H9 (cell line): ENCODE data around the gene NDUFA3. TPM values are rescaled to one million over a fixed set of nuclear protein-coding genes. Genes with fewer than 3 reads are reported as not detected.

Experiments used
- DNase-seq: peaks from one replicate; pipeline ENCODE4 v3.0.0-alpha.2; 2017
- H2AFZ ChIP-seq: one replicate; pipeline ENCODE4 v1.6.1; 2013; ENCODE audit warnings: mild to moderate bottlenecking, low read length, control low read depth, moderate library complexity
- H2AK5ac ChIP-seq: 2 replicates; pipeline ENCODE4 v1.6.1; 2013; ENCODE audit warnings: low read length, control low read depth, mixed read lengths; ENCODE audit not compliant: insufficient read length
- H2BK120ac ChIP-seq: one replicate; pipeline ENCODE4 v1.6.1; 2013; ENCODE audit warnings: low read depth, mild to moderate bottlenecking, low read length, control low read depth, inconsistent platforms; ENCODE audit not compliant: poor library complexity, severe bottlenecking
- H2BK12ac ChIP-seq: 2 replicates; pipeline ENCODE4 v1.6.1; 2013; ENCODE audit warnings: low read length, control low read depth, mixed read lengths, low read depth; ENCODE audit not compliant: insufficient read length
- H2BK15ac ChIP-seq: 2 replicates; pipeline ENCODE4 v1.6.1; 2013; ENCODE audit warnings: low read depth, low read length, control low read depth
- H2BK20ac ChIP-seq: one replicate; pipeline ENCODE4 v1.6.1; 2013; ENCODE audit warnings: low read depth, mild to moderate bottlenecking, low read length, control low read depth, inconsistent platforms; ENCODE audit not compliant: poor library complexity, severe bottlenecking
- H2BK5ac ChIP-seq: 2 replicates; pipeline ENCODE4 v1.6.1; 2013; ENCODE audit warnings: low read length, control low read depth, mixed read lengths; ENCODE audit not compliant: insufficient read length
- H3K14ac ChIP-seq: 2 replicates; pipeline ENCODE4 v1.6.1; 2013; ENCODE audit warnings: low read length, control low read depth; ENCODE audit not compliant: insufficient read depth
- H3K18ac ChIP-seq: 2 replicates; pipeline ENCODE4 v1.6.1; 2013; ENCODE audit warnings: low read depth, mild to moderate bottlenecking, mixed read lengths, low read length, control low read depth; ENCODE audit not compliant: insufficient read length
- H3K23ac ChIP-seq: 2 replicates; pipeline ENCODE4 v1.6.1; 2013; ENCODE audit warnings: low read length, control low read depth, mixed read lengths, low read depth; ENCODE audit not compliant: insufficient read length
- H3K23me2 ChIP-seq: 2 replicates; pipeline ENCODE4 v1.6.1; 2013; ENCODE audit warnings: low read depth, mild to moderate bottlenecking, mixed read lengths, low read length, control low read depth; ENCODE audit not compliant: insufficient read length, poor library complexity, severe bottlenecking
- H3K27ac ChIP-seq: 2 replicates; pipeline ENCODE4 v1.5.1; 2013; ENCODE audit warnings: low read length, control low read depth, mixed read lengths, low read depth; ENCODE audit not compliant: insufficient read length
- H3K27me3 ChIP-seq: 2 replicates; pipeline ENCODE4 v1.6.1; 2013; ENCODE audit warnings: low read length, control low read depth, inconsistent platforms; ENCODE audit not compliant: insufficient read depth
- H3K4ac ChIP-seq: 2 replicates; pipeline ENCODE4 v1.6.1; 2013; ENCODE audit warnings: low read depth, mild to moderate bottlenecking, control low read depth, inconsistent platforms, low read length, moderate library complexity
- H3K4me1 ChIP-seq: 2 replicates; pipeline ENCODE4 v1.6.1; 2013; ENCODE audit warnings: low read length, control low read depth, inconsistent platforms; ENCODE audit not compliant: insufficient read depth
- H3K4me2 ChIP-seq: 2 replicates; pipeline ENCODE4 v1.6.1; 2013; ENCODE audit warnings: low read length, control low read depth, mixed read lengths; ENCODE audit not compliant: insufficient read length, insufficient read depth
- H3K56ac ChIP-seq: 2 replicates; pipeline ENCODE4 v1.6.1; 2013; ENCODE audit warnings: low read depth, mild to moderate bottlenecking, mixed read lengths, low read length, control low read depth; ENCODE audit not compliant: insufficient read length
- H3K79me1 ChIP-seq: 2 replicates; pipeline ENCODE4 v1.6.1; 2013; ENCODE audit warnings: low read depth, mild to moderate bottlenecking, moderate library complexity, low read length, control low read depth, inconsistent platforms; ENCODE audit not compliant: insufficient read depth, poor library complexity, severe bottlenecking
- H3K79me2 ChIP-seq: 2 replicates; pipeline ENCODE4 v1.6.1; 2013; ENCODE audit warnings: low read length, control low read depth, inconsistent platforms; ENCODE audit not compliant: insufficient read depth
- H3K9ac ChIP-seq: 2 replicates; pipeline ENCODE4 v1.6.1; 2013; ENCODE audit warnings: low read length, control low read depth, mixed read lengths; ENCODE audit not compliant: insufficient read length; ENCODE audit errors: extremely low read depth
- H3K9me3 ChIP-seq: one replicate; pipeline ENCODE4 v1.6.1; 2013; ENCODE audit warnings: low read depth, low read length, inconsistent platforms; ENCODE audit not compliant: control insufficient read depth
- H3T11ph ChIP-seq: one replicate; pipeline ENCODE4 v1.6.1; 2013; ENCODE audit warnings: mild to moderate bottlenecking, low read length, control low read depth, inconsistent platforms
- H4K20me1 ChIP-seq: one replicate; pipeline ENCODE4 v1.6.1; 2013; ENCODE audit not compliant: control insufficient read depth, insufficient read length, insufficient read depth
- H4K5ac ChIP-seq: 2 replicates; pipeline ENCODE4 v1.6.1; 2013; ENCODE audit warnings: low read depth, mild to moderate bottlenecking, mixed read lengths, low read length, control low read depth; ENCODE audit not compliant: insufficient read length
- H4K8ac ChIP-seq: replicated peaks from 2 replicates; pipeline ENCODE4 v1.6.1; 2013; ENCODE audit warnings: low read length, control low read depth, mixed read lengths, low read depth; ENCODE audit not compliant: insufficient read length
- H4K91ac ChIP-seq: 2 replicates; pipeline ENCODE4 v1.6.1; 2013; ENCODE audit warnings: low read depth, mild to moderate bottlenecking, moderate library complexity, mixed read lengths, low read length, control low read depth; ENCODE audit not compliant: insufficient read length
- H3K27ac Mint-ChIP-seq, 3 experiments: 2 replicates in 2 of 3; 3 replicates in 1 of 3; pipeline ENCODE4 v1.8.0; 2020 to 2021; ENCODE audit warnings: mixed read lengths in 3 of 3, mild to moderate bottlenecking in 1 of 3, moderate library complexity in 1 of 3
- H3K27me3 Mint-ChIP-seq: 2 replicates; pipeline ENCODE4 v1.8.0; 2021; ENCODE audit warnings: low read depth, mild to moderate bottlenecking, moderate library complexity, mixed read lengths
- H3K36me3 Mint-ChIP-seq, 3 experiments: 2 replicates in 2 of 3; 3 replicates in 1 of 3; pipeline ENCODE4 v1.8.0; 2020 to 2021; ENCODE audit warnings: low read depth in 3 of 3, mixed read lengths in 3 of 3; ENCODE audit not compliant: insufficient read depth in 1 of 3
- H3K4me1 Mint-ChIP-seq, 2 experiments: 2 replicates each; pipeline ENCODE4 v1.8.0; 2020; ENCODE audit warnings: mixed read lengths in 2 of 2
- H3K4me3 Mint-ChIP-seq, 2 experiments: 2 replicates in 1 of 2; 3 replicates in 1 of 2; pipeline ENCODE4 v1.8.0; 2020 to 2021; ENCODE audit warnings: mild to moderate bottlenecking in 2 of 2, mixed read lengths in 2 of 2, moderate library complexity in 1 of 2
- H3K9me3 Mint-ChIP-seq, 2 experiments: 2 replicates in 1 of 2; 3 replicates in 1 of 2; pipeline ENCODE4 v1.8.0; 2020; ENCODE audit warnings: mild to moderate bottlenecking in 2 of 2, mixed read lengths in 2 of 2, moderate library complexity in 1 of 2
- whole genome bisulfite sequencing: extraction: QIAGEN DNeasy Blood & Tissue Kit; methylation state at CpG from one replicate; pipeline ENCODE4 v1.1.7; 2013; ENCODE audit warnings: missing lambda C conversion rate, low lambda C conversion rate, mixed read lengths; ENCODE audit not compliant: insufficient read length; ENCODE audit errors: extremely low coverage; 5-methylcytosine and 5-hydroxymethylcytosine counted together
- total RNA-seq: library from RNA; stranded (reverse); gene quantifications from 2 replicates; pipeline ENCODE4 v1.2.1, GENCODE V29; 2021
- TF ChIP-seq, protein P1 (sequence below): fragments of 200-600 bp; sonication (generic); conservative IDR thresholded peaks from 3 replicates; pipeline ENCODE4 v1.8.0; 2021; ENCODE audit warnings: antibody characterized with exemption, mild to moderate bottlenecking

Gene NDUFA3
- total RNA-seq, 1 experiment from 2014 or later, result 174 TPM

DNA sequence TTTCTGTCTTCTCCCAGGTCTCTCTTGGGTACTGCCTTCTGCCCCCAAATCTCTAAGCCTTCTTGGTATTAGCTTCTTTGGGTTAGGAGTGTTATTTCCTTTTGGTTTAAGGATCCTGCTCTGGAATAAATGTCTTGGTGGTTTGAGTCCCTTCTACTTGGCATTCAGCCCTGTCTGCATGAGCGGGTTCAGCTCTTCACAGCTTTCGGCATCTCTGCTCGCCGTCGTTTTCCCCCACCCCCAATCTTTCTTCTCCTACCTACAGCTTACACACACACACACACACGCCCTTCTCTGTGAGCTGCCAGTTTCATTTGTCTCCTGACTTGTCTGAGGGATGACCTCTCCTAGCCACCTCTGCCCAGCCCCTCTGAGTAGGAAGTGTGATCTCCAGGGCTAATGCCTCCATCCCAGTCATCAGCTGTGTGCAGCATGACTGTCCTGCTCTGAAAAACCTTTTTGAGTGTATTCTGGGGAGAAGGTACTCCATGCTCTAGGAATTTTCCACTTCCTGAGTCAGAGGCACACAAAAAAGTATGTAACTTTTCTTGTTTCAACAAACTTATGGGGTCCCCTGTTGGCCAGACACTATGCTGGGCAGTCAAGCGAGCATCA lies 39.6 kb downstream of the NDUFA3 start:
- Histone ChIP-seq H3K14ac (no peak overlapping the region), H3K9me3 (no peaks in the 10 kb centered on the region), H4K91ac (no peak overlapping the region), H4K8ac (no peak overlapping the region), H3K56ac (no peak overlapping the region), H2BK120ac (no peak overlapping the region), H3K79me1 (peaks cover 13% of the 10 kb centered on the region), H2AFZ (no peak overlapping the region), H2BK15ac (no peak overlapping the region), H3K23me2 (no peaks in the 10 kb centered on the region), H2BK12ac (no peak overlapping the region), H2BK5ac (no peak overlapping the region), H3K4me1 (no peaks in the 10 kb centered on the region), H3K27me3 (no peaks in the 10 kb centered on the region), H3K4ac (no peak overlapping the region), H3K79me2 (peaks cover 24% of the 10 kb centered on the region; the same call in 1 of the 2 replicates), H3T11ph (no peak overlapping the region), H4K5ac (no peak overlapping the region), H2AK5ac (no peak overlapping the region), H3K18ac (no peak overlapping the region), H3K4me2 (no peak overlapping the region), H3K9ac (no peak overlapping the region), H3K27ac (no peak overlapping the region), H2BK20ac (no peak overlapping the region), H4K20me1 (no peaks in the 10 kb centered on the region), H3K23ac (no peak overlapping the region)
- TF ChIP-seq, protein P1, sequence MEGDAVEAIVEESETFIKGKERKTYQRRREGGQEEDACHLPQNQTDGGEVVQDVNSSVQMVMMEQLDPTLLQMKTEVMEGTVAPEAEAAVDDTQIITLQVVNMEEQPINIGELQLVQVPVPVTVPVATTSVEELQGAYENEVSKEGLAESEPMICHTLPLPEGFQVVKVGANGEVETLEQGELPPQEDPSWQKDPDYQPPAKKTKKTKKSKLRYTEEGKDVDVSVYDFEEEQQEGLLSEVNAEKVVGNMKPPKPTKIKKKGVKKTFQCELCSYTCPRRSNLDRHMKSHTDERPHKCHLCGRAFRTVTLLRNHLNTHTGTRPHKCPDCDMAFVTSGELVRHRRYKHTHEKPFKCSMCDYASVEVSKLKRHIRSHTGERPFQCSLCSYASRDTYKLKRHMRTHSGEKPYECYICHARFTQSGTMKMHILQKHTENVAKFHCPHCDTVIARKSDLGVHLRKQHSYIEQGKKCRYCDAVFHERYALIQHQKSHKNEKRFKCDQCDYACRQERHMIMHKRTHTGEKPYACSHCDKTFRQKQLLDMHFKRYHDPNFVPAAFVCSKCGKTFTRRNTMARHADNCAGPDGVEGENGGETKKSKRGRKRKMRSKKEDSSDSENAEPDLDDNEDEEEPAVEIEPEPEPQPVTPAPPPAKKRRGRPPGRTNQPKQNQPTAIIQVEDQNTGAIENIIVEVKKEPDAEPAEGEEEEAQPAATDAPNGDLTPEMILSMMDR, result no peak
- peaks cover 23 to 25% of the 10 kb centered on the region in 2 experiments for H3K4me1 Mint-ChIP-seq
- no peak overlapping the region for H3K4me3 Mint-ChIP-seq
- no CpG with 5 or more reads among the region's 7 CpGs for WGBS
- no peaks in the 10 kb centered on the region; a peak in 2 of 5 replicates for H3K9me3 Mint-ChIP-seq
- H3K27me3 Mint-ChIP-seq, result 0 out of 2 replicates have a peak, but pooled peaks cover 1% of the 10 kb centered on the region
- H3K36me3 Mint-ChIP-seq, result peaks cover 66 to 82% (median 72%) of the 10 kb centered on the region in 3 experiments
- no peak overlapping the region; a peak in 1 of 7 replicates for H3K27ac Mint-ChIP-seq
- DNase-seq, result no peak
